Astrocyte of the hippocampus (primary cell): ENCODE data around the gene HMGCS1.
"Not testable (repeated sequence)": the region's sequence is repeated elsewhere in the genome, so short reads cannot be mapped to it uniquely, and the experiment has no call there.

ENCODE experiments used
- DNase-seq: peaks from one replicate; pipeline ENCODE4 v3.0.0; 2011; ENCODE audit warnings: low read depth, low spot score

The HMGCS1 gene

GRCh38 chr5:43312699-43313034, 545 bp downstream of the HMGCS1 start:
- no peak for DNase-seq

DNA sequence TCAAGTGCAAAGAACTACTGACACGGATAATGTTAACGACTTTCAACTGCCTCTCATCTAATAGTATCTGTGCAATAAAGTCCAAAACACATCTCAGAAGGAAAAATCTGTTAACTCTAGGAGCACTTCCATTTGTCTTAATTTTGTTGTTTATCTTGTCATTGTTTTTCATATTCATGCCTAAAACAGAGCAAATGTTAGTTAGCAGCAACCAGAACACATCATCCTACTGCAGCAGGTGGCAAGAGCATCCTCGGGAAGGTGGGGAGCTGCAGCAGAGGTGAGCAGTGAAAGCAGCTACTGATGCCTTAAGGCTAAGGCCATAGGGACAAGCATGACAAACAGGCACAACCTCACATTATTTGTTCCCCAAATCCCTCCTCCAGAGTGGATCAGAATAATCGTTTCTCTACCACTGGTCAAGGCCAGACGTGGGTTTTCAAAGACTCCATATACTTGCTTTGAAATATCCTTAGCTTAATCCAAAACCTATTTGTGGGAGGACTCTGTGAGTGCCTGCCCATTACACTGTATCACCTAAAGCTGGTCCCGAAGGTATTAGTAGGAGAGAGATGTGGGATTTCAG, 1.0 kb downstream of the HMGCS1 start:
- no peak for DNase-seq

GRCh38 chr5:43309637-43310036, 3.6 kb downstream of the HMGCS1 start:
- peak; percentile 44 for DNase-seq

- no peak for DNase-seq
Measured at GRCh38 chr5:43309122-43309521, 4.1 kb downstream of the HMGCS1 start.

GRCh38 chr5:43306954-43307353, 6.3 kb downstream of the HMGCS1 start:
- DNase-seq: not testable (repeated sequence)

GRCh38 chr5:43305948-43306565, 7.2 kb downstream of the HMGCS1 start:
- peak; percentile 70 for DNase-seq

DNA sequence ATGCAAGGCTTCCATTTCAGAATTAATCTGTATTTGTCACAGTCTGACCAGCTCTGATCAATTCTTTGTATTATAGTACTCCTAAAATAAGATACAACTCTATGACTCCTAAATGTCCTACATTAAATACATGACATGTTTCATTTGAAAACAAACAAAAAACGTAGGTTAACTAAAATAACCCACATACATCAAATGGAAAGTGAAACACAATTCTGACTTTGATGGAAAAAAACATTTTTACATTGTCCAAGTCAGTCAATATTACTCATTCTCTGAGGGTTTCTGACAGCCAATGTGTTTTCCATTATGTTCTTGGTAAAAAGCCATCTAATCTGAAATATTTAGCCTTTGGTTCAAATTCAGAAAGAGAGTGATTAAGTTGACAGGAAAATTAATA, 8.7 kb downstream of the HMGCS1 start:
- no peak for DNase-seq

DNA sequence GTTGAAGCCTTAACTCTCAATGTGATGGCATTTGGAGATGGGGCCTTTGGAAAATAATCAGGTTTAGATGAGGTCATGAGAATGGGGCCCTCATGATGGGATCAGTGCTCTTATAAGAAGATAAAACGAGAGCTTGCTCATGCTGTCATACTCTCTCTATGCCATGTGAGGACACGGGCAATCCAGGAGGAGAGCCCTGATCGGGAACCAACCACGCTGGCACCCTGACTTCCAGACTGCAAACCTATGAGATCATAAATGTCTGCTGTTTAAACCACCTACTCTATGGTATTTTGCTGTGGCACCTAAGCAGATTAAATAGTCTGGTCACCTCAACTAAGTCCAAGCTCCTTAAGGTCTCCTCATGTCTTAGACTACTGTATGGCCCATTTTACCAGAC, 10.0 kb downstream of the HMGCS1 start:
- DNase-seq: no peak

DNA sequence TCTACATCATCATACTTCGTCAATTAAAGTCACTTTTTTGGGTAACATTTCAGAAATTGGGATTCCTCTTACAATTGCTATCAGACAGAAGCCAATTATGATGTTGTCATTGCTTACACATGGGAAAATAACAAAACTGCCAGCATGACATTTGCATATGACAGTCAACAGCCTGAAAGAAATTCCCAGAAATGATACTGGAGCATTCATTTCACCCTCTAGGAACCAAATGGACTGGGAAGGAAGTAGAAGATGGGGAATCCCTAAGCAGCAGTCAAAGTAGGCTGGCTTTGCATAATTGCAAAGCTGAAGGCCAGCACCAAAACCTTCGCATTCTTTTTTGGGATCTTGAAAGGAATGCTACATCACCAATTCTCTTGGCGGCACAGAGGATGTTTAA, 10.7 kb downstream of the HMGCS1 start:
- no peak for DNase-seq

- DNase-seq: no peak
Measured at GRCh38 chr5:43301653-43302091, 11.5 kb downstream of the HMGCS1 start.

GRCh38 chr5:43300112-43300511, 13.1 kb downstream of the HMGCS1 start:
- DNase-seq: no peak

DNA sequence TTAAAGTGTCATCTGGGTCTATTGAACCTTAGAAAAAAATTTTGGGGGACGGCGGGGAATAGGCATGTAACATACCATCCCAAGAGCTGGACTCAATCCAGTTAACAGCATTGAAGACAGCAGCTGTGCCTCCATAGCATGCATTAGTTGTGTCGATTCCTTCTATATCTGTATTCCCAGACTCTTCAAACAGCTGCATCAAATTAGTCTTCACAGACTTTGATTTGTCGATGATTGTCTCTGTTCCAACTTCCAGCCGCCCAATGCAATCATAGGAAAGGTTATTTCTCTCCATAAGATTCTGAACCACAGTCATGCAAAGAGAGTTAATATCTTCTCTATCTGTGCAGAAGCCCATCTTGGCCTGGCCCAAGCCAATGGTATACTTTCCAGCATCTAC, 14.8 kb downstream of the HMGCS1 start:
- DNase-seq: no peak

GRCh38 chr5:43296835-43297234, 16.4 kb downstream of the HMGCS1 start:
- DNase-seq: no peak

DNA sequence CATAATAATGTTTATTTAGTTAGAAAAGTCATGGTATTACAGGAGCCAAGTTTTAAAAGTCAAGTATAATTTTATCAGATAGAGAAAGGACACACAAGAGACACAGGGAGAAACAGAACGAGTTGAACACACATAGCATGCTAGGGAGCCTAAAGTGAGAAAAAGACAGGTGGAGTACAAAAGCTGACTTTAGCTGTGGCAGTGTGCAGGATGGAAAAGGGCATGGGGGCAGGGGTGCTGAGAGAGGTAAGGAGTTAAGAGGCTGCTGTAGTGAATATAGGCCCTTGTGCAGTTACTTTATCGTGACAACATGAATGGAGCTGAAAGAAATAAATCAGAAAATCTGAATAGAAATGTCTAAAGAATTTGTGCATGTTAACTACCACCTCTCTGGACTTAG, 18.0 kb downstream of the HMGCS1 start:
- DNase-seq: no peak

GRCh38 chr5:43294226-43294625, 19.0 kb downstream of the HMGCS1 start:
- DNase-seq: peak; percentile 62

DNA sequence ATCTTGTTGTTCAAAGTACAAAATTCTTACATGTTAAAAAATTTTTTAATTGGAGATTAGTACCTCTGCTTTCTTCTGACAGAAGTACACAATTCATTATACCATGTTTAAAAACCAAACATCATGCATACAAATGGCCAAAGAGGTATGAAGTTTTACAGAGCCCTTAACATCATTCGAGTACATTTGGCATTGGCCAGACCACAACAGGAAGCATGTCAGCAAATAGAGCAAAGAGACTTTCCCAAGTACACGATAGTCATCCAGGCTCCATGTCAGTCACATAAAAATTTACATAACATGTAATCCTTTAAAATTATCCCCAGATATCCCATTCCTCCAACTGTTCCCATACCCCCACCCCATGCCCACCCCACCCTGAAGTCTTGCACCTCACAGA, 22.5 kb downstream of the HMGCS1 start:
- DNase-seq: peak; percentile 77

DNA sequence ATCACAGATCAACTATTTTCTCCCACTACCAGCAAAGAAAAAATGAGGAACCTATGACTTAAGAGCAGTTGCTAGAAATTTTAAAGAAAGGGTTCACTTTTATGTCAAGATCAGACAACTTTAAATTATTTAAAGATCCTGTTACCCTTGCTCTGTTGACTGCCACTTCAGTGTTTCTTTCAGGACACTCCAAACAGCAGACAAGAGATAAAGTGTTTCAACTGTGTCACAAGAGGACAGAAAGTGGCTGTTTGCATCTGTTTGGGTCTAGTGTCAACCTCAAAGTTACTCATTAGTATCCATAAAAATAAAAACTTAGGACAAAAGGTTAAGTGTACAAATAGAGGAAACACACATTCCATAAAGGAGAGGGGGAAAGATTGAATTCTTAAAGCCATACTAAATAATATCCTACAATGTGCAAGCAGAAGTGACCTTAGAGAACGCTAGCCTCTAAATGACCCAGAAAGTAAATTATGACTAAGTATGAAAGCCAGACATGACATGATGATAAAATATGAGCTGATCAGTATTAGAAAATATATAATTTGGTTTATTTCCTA, 24.9 kb downstream of the HMGCS1 start:
- no peak for DNase-seq

GRCh38 chr5:43287493-43287892, 25.7 kb downstream of the HMGCS1 start:
- DNase-seq: no peak

DNA sequence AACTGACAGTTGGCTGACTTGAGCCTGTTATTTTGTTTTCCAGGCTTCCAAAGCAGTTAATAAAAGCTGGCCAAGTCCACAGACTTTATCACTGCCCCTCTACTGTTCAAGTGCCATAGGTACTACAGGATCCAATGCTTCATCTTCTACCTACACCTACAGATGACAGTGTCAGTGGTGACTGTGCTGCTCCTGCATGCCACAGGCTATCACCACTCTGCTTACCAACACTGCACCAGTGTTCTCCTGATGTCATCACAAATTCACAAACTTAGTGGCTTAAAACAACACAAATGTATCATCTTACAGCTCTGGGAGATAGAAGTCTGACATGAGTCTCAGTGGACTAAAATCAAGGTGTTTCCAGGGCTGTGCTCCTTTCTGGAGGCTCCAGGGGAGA, 26.6 kb downstream of the HMGCS1 start:
- no peak for DNase-seq

DNA sequence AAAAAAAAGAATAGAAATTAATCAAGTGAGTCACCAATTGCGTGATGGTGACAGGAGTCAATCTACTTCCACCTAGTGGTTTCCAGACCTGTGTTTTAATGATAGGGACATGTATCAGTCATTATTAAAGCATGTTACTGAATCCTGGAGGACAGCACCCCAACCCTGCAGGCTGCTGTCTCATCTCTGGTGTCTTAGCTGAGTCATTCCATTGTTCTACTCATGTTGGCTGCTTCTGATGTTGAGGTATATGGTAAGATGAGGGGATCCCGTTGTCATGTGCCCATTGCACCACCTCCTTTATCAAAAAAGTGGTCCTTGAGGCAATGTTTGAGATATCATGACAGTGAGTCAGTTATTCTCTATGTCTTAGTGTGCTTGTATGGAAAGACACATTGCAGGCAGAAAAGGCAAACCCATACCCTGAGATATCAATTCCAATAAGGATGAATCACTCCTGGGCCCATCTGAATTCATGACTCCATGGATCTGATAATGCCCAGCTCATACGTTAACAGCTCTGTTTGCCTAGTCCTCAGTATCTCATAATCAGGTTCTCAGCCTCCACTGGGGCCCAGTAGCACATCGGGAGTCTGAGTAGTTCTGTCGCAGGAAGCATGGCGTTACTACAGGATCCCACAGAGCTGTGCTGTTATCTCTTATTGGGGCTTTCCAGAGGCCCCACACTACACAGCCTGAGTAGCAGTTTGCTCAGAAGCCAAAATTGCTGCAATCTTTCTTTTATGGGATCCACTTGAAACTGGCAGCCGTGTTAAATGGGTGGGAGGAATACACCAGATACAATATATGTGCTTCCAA, 31.2 kb downstream of the HMGCS1 start:
- no peak for DNase-seq

DNA sequence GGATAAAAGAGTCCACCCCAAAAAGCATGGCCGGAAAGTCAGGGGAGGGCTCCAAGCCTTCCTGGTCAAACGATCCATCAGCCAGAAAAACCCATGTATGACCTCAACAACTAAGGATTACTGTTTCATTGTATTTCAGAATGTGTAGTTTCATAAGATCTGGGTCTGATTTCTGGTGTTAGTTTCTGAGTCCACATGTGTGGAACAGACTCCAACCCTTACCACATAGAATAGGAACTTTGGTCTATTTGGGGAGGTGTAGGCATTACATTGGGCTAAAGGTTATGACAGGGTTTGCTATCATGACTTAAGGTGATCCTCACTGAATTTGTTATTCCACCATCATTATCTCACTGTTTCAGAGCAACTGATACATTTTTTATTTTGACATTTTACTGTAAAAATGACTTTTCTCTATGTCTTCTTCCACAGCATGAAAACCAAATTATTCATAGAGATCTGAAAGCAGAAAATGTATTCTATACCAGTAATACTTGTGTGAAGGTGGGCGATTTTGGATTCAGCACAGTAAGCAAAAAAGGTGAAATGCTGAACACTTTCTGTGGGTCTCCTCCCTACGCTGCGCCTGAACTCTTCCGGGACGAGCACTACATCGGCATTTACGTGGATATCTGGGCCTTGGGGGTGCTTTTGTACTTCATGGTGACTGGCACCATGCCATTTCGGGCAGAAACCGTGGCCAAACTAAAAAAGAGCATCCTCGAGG, 33.5 kb downstream of the HMGCS1 start:
- no peak for DNase-seq

DNA sequence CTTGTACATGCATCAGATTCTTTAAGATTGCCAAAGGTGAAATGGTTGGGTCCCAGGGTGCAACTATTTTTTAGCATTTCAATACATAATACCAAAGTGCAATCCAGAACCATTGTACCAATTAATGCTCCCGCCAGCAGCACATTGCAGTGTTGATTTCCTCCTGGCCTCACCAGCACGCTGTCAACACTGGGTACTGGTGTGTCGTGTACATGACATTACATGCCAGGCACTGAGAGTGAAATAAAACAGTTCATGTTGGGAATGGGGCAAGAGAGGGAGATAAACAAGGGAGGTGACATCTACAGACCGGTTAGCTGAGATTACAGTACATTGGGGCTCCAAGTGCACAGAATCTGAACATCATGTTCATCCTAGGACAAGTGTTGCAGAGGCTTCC, 37.8 kb downstream of the HMGCS1 start:
- no peak for DNase-seq
